GM12875 (cell line): Measurements from ENCODE around the gene EEF1AKMT1.
"Not testable (repeated sequence)": the region's sequence is repeated elsewhere in the genome, so short reads cannot be mapped to it uniquely, and the experiment has no call there.

ENCODE experiments used
- H3K4me3 ChIP-seq: one replicate; pipeline ENCODE4 v1.5.1; 2011; ENCODE audit warnings: low read depth, low read length, control low read depth
- TF ChIP-seq, protein P1 (sequence below): IDR thresholded peaks from 2 replicates; pipeline ENCODE4 v1.5.1; 2011; ENCODE audit warnings: low read depth, mild to moderate bottlenecking, control low read depth, inconsistent platforms, low read length, moderate library complexity, borderline replicate concordance; ENCODE audit not compliant: insufficient read depth

EEF1AKMT1 gene

DNA sequence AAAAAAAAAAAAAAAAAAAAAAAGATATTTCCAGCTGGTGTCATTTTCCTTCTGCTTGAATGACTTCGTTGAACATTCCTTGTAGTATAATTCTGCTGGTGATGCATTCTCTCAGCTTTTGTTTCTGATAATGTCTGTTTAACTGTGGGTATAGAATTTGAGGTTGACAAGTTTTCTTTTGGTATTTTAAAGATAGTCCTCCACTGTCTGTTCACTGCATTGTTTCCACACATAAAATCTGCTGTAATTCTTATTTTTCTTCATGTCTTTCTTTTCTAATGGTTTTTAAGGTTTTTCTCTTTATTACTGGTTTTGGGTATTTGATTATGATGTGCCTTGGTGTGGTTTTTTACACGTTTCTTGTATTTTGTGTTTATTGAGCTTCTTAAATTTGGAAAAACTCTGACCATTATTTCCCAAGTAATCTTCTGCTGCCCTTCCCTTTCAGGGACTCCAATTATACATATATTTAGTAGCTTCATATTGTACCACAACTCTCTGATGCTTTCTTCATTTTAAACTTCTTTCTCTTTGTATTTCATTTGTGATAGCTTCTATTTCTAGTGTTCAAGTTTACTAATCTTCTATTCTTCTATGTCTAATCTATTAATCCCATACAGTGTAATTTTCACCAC lies 6.3 kb downstream of the EEF1AKMT1 start:
- TF ChIP-seq, protein P1, sequence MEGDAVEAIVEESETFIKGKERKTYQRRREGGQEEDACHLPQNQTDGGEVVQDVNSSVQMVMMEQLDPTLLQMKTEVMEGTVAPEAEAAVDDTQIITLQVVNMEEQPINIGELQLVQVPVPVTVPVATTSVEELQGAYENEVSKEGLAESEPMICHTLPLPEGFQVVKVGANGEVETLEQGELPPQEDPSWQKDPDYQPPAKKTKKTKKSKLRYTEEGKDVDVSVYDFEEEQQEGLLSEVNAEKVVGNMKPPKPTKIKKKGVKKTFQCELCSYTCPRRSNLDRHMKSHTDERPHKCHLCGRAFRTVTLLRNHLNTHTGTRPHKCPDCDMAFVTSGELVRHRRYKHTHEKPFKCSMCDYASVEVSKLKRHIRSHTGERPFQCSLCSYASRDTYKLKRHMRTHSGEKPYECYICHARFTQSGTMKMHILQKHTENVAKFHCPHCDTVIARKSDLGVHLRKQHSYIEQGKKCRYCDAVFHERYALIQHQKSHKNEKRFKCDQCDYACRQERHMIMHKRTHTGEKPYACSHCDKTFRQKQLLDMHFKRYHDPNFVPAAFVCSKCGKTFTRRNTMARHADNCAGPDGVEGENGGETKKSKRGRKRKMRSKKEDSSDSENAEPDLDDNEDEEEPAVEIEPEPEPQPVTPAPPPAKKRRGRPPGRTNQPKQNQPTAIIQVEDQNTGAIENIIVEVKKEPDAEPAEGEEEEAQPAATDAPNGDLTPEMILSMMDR, result no peak
- no peak overlapping the region for H3K4me3 ChIP-seq

DNA sequence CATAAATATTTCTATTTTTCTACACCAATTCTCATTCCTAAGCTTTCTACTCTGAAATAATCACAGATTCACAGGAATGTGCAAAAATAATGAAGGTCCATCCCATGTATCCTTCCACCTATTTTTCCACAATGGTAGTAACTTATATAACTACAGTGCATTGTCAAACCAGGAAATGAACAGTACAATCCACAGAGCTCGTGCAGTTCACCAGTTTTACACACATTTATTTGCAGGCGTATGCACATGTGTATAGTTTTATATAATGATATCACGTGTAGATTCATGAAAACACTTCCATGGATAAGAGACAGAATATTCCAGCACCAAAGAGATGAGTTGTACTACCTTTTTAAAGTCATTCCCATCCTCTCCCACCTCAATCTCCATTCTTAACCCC lies 12.9 kb downstream of the EEF1AKMT1 start:
- TF ChIP-seq, protein P1, result no peak
- H3K4me3 ChIP-seq, result no peak overlapping the region

DNA sequence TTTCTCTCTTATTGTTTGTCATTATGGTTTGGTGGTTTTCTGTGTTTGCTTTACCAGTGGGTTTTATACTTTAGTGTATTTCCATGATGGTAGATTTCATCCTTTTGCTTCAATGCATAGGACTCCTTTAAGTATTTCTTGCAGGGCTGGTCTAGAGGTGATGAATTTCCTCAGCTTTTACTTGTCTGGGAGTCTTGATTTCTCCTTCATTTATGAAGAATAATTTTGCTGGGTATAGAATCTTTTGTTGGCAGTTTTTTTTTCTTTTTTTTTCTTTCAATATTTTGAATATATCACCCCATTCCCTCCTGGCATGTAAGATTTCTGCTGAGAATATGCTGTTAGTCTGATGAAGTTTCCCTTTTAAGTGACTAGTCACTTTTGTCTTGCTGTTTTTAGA lies 19.8 kb downstream of the EEF1AKMT1 start:
- H3K4me3 ChIP-seq, result no peak overlapping the region
- TF ChIP-seq, protein P1, result no peak

DNA sequence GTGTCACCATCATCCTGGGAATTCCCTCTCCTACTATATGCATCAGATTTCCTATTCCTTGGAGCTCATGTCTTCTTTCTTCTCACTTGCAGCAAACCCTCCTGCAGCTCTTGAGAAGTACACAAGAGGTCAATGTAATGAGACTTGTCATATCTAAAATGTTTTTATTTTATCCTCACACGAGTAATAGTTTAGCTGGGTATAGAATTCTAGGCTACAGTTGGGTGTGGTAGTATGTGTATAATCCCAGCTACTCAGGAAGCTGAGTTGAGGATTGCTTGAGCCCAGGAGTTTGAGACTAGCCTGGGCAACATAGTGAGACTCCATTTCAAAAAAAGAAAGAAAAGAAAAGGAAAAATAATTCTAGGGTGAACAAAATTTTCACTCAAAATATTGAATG lies 24.4 kb downstream of the EEF1AKMT1 start:
- TF ChIP-seq, protein P1, result no peak
- no peak overlapping the region for H3K4me3 ChIP-seq

DNA sequence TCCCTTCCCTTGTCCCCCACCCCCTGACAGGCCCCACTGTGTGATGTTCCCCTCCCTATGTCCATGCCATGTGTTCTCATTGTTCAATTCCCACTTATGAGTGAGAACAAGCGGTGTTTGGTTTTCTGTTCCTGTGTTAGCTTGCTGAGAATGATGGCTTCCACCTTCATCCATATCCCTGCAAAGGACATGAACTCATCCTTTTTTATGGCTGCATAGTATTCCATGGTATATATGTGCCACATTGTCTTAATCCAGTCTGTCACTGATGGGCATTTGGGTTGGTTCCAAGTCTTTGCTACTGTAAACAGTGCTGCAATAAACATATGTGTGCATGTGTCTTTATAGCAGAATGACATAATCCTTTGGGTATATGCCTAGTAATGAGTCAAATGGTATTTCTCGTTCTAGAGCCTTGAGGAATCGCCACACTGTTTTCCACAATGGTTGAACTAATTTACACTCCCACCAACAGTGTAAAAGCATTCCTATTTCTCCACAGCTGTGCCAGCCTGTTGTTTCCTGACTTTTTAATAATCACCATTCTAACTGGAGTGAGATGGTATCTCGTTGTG lies 29.8 kb downstream of the EEF1AKMT1 start:
- H3K4me3 ChIP-seq, result not testable (repeated sequence)

DNA sequence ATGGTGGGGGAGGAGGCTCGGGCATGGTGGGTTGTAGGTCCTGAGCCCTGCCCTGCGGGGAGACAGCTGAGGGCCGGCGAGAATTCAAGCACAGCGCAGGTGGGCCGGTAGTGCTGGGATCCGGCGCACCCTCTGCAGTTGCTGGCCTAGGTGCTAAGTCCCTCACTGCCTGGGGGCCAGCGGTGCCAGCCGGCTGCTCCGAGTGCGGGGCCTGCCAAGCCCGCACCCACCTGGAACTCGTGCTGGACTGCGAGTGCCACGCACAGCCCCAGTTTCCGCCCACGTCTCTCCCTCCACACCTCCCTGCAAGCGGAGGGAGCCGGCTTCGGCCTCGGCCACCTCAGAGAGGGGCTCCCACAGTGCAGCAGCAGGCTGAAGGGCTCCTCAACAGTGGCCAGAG lies 33.7 kb downstream of the EEF1AKMT1 start:
- H3K4me3 ChIP-seq, result no peak overlapping the region
- TF ChIP-seq, protein P1, result no peak

DNA sequence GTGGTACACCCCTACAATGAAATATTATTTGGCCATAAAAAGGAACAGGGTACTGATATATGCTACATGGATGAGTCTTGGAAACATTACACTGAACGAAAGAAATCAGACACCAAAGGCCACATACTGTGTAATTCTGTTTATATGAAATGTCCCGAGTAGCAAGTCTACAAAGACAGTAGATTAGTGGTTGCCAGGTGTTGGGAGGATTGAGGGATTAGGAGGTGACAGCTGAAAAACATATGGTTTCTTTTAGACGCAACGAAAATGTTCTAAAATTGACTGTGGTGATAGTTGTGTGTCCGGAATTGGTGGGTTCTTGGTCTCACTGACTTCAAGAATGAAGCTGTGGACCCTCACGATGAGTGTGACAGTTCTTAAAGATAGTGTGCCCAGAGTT lies 35.1 kb downstream of the EEF1AKMT1 start:
- H3K4me3 ChIP-seq, result no peak overlapping the region
- TF ChIP-seq, protein P1, result no peak
